Epithelial cell of esophagus (primary cell): Measurements from ENCODE around the gene GALNT12.

ENCODE experiments used
- DNase-seq: peaks from one replicate; pipeline ENCODE4 v3.0.0; 2010; ENCODE audit warnings: low read depth
- H3K4me3 ChIP-seq: 2 replicates; pipeline ENCODE4 v1.5.1; 2011; ENCODE audit warnings: mild to moderate bottlenecking, low read length, control low read depth
- TF ChIP-seq, protein P1 (sequence below): IDR thresholded peaks from 2 replicates; pipeline ENCODE4 v1.5.1; 2011; ENCODE audit warnings: low read depth, mild to moderate bottlenecking, low read length, control low read depth, inconsistent platforms; ENCODE audit not compliant: insufficient read depth; ENCODE audit errors: missing control alignments

The GALNT12 gene

DNA sequence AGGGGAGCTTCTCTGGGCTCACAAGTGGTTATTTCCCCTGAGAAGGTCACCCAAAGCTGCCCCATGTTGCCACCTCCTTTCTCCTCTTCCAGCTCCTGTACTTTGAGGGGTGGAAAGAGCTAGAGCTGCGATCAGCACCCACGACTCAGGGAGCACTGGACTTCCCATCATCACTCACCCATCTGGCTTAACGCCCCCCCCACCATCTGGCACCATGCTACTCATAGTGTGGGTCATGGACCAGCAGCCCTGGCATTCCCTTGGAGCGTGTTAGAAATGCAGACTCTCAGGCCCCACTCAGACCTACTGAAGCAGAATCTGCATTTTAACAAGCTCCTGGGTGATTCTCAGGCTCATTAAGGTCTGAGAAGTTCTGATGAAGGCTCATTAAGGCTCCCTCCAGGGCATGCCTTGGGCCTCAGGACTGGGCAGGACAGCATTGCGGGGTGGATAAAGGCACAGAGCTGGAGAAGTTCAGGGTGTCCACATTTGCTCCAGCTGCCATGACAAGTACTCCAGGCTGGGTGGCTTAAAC, 67.3 kb downstream of the GALNT12 start:
- no peak for DNase-seq
- H3K4me3 ChIP-seq: no peak overlapping the region
- TF ChIP-seq, protein P1, sequence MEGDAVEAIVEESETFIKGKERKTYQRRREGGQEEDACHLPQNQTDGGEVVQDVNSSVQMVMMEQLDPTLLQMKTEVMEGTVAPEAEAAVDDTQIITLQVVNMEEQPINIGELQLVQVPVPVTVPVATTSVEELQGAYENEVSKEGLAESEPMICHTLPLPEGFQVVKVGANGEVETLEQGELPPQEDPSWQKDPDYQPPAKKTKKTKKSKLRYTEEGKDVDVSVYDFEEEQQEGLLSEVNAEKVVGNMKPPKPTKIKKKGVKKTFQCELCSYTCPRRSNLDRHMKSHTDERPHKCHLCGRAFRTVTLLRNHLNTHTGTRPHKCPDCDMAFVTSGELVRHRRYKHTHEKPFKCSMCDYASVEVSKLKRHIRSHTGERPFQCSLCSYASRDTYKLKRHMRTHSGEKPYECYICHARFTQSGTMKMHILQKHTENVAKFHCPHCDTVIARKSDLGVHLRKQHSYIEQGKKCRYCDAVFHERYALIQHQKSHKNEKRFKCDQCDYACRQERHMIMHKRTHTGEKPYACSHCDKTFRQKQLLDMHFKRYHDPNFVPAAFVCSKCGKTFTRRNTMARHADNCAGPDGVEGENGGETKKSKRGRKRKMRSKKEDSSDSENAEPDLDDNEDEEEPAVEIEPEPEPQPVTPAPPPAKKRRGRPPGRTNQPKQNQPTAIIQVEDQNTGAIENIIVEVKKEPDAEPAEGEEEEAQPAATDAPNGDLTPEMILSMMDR: no peak

DNA sequence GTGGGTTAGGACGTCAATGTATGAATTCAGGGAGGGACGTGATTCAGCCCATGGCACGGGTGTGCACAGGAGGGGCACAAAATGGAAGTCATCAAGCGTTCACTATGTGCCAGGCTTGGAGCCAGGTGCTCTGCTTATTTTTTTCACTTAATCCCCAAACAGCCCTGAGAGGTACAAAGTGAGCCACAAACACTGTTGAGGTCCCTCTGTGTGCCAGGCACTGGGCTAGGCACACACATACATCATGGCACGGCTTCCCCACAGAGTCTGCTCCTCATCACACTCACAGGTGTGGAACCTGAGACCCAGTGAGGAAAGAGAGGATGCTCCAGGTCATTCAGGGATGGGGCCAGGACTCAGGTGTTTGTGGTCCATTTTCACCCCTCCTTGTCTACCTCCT, 68.1 kb downstream of the GALNT12 start:
- H3K4me3 ChIP-seq: no peak overlapping the region
- TF ChIP-seq, protein P1: no peak
- DNase-seq: no peak

- H3K4me3 ChIP-seq: no peak overlapping the region
- DNase-seq: no peak
- TF ChIP-seq, protein P1: no peak
These were observed 69.8 kb downstream of the GALNT12 start for GRCh38 chr9:98877311-98877710.

- no peak for DNase-seq
- TF ChIP-seq, protein P1: no peak
- no peak overlapping the region for H3K4me3 ChIP-seq
These were observed 71.9 kb downstream of the GALNT12 start for GRCh38 chr9:98879094-98879962.

GRCh38 chr9:98879963-98880310, 72.5 kb downstream of the GALNT12 start:
- TF ChIP-seq, protein P1: no peak
- H3K4me3 ChIP-seq: no peak overlapping the region
- DNase-seq: no peak

- TF ChIP-seq, protein P1: no peak
- no peak for DNase-seq
- H3K4me3 ChIP-seq: no peak overlapping the region
These were observed 73.0 kb downstream of the GALNT12 start for GRCh38 chr9:98880311-98881015.
